Stimulated activated naive B cell treated with anti-CD40 and anti-IgM and Interleukin-4, amounts not matched to agents 10 μg/mL and 1 μg/mL and 100 μg/mL, for 72 hours (primary cell): ENCODE data around the gene SFRP5.

Experiments used
- ATAC-seq, 2 donors: fragments of 150-1000 bp; cut with Tn5 transposase; replicated peaks; 2 replicates each; pipeline ENCODE4 v1.10.0; 2021; ENCODE audit warnings: moderate library complexity in 1 of 2
- DNase-seq: peaks from one replicate; pipeline ENCODE4 v3.0.0; 2021
- H3K27ac Mint-ChIP-seq: one replicate; pipeline ENCODE4 v1.8.0; 2022; ENCODE audit warnings: mild to moderate bottlenecking, mixed read lengths
- H3K27me3 Mint-ChIP-seq, 2 donors: one replicate each; pipeline ENCODE4 v1.8.0; 2022; ENCODE audit warnings: mixed read lengths in 2 of 2
- H3K36me3 Mint-ChIP-seq, 2 donors: one replicate each; pipeline ENCODE4 v1.8.0; 2022; ENCODE audit warnings: mixed read lengths in 2 of 2, mild to moderate bottlenecking in 1 of 2
- H3K4me1 Mint-ChIP-seq, 2 donors: one replicate each; pipeline ENCODE4 v1.8.0; 2022; ENCODE audit warnings: mixed read lengths in 2 of 2, mild to moderate bottlenecking in 1 of 2
- H3K4me3 Mint-ChIP-seq, 2 donors: one replicate each; pipeline ENCODE4 v1.8.0; 2022; ENCODE audit warnings: mild to moderate bottlenecking in 2 of 2, mixed read lengths in 2 of 2, moderate library complexity in 1 of 2
- H3K9me3 Mint-ChIP-seq, 2 donors: one replicate each; pipeline ENCODE4 v1.8.0; 2022; ENCODE audit warnings: mixed read lengths in 2 of 2, mild to moderate bottlenecking in 1 of 2

Gene SFRP5

DNA sequence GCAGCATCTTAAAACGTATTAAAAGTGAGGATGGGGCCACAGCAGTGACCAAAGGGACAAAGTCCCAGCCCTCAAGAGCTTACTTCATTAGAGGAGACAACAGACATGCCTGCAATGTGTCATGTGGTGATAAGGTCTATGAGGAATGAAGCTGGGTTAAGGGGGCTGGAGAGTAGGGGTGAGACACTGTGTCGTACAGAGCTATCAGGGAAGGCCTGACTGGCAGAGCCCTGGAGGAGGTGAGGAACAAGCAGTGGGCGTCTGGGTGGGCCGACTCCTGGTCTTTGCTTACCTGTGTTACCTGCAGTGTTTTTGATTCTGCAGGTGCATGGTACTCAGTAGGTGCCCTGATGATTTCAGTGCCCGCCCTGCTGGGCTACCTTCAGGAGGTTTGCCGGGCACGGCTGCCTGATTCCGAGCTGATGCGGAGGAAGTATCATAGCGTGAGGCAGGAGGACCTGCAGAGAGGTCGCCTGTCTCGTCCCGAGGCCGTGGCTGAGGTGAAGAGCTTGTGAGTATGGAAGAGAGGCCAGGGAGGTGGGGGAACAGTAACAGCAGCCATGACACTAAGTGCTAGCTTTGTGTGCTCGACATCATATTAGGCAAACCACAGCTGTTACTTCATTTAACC, 27.3 kb downstream of the SFRP5 start:
- Mint-ChIP-seq H3K4me3 (no peak overlapping the region), H3K27ac (peak overlapping the region; percentile 3), H3K27me3 (no peaks in the 10 kb centered on the region), H3K4me1 (peaks cover 29 to 42% of the 10 kb centered on the region in 2 donors), H3K9me3 (no peaks in the 10 kb centered on the region), H3K36me3 (peaks cover 57 to 65% of the 10 kb centered on the region in 2 donors)
- ATAC-seq (no peak), DNase-seq (no peak)

DNA sequence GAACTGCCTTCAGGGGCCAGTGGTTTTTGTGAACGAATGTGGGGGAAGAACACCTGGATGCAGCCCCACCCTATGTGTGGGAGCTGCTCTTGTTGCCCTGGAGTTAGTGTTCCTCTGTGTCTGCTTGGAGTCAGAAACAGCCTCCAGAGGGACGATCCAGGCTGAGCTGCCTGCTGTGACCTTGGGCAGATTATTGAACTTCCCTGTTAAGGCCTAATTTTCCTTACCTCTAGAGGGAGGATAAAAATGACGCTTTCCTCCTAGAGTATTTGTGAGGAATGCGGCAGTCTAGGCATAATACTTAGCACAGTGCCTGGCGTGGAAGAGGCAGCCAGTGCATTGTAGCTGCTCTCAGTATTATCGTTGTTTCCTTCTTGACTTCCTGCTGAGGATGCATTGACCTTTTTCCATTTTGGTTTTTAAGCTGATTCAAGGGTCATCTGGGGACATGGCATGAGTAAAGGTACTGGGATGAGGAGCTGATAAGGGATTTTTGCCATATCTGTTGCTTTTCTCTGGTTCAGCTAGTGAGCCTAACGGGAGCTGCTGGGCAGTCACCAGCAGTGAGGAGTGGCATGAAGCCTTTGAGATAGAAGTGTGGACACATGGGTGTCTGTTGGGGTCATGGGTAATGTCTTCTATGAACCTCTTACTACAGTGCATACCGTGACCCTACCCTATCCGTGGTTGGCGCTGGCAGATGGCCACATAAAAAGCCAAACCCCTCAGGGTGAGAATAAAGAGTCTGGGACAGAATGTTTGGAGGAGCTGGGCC, 28.4 kb downstream of the SFRP5 start:
- Mint-ChIP-seq H3K27me3 (no peaks in the 10 kb centered on the region), H3K4me3 (no peak overlapping the region), H3K36me3 (peaks cover 54 to 66% of the 10 kb centered on the region in 2 donors), H3K27ac (no peak overlapping the region), H3K9me3 (no peaks in the 10 kb centered on the region), H3K4me1 (peaks cover 34 to 50% of the 10 kb centered on the region in 2 donors)
- DNase-seq (no peak), ATAC-seq (no peak)

DNA sequence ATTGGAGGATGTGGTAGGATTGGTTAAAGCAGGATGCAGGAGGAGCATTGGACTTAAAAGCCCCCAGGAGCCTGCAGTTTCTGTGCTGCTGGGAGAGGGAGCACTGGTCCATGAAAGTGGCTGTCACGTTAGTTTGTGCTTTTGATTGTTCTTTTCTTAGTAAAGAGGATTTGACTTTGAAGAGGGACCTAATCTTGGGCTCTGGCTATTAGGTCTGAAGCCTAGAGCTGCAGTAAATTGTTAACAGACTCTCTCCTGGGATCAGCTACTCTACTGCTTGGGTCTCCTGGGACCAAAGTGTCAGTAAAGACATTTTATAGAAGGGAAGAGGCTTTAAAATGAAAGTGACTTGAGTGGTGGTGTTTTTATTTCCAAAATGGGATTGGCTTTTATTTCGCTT, 31.2 kb downstream of the SFRP5 start:
- Mint-ChIP-seq H3K27me3 (no peaks in the 10 kb centered on the region), H3K4me1 (peaks cover 53 to 72% of the 10 kb centered on the region in 2 donors), H3K9me3 (peaks cover 4 to 6% of the 10 kb centered on the region in 2 donors), H3K36me3 (peaks cover 45 to 63% of the 10 kb centered on the region in 2 donors), H3K27ac (peak overlapping the region; percentile 39), H3K4me3 (peak overlapping the region; percentile 27 to 35)
- ATAC-seq: no peak
- DNase-seq: no peak

DNA sequence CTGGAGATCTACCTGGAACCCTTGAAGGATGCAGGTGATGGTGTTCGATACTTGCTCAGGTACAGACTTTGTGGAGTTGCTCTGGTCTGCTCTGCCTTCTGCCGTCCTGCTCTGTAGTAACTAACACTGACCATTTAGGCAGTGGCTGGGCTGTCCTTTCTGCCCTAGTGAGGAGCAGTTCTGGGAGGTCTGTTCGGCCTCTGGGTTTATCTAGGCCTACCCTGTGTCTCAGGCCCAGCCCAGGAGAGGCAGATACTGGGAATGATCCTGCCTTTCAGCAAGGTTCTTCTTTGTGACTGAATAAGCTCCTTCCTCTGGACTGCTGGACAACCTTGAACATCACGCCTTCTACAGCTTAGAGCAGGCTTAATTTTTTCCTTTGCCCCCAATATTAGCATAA, 33.2 kb downstream of the SFRP5 start:
- ATAC-seq (no peak), DNase-seq (no peak)
- H3K4me3 Mint-ChIP-seq: peak overlapping the region; percentile 92 to 94
- peaks cover 49 to 62% of the 10 kb centered on the region in 2 donors for H3K4me1 Mint-ChIP-seq
- H3K9me3 Mint-ChIP-seq: peaks cover 4 to 8% of the 10 kb centered on the region in 2 donors
- no peak overlapping the region for H3K27ac Mint-ChIP-seq
- peaks cover 31 to 51% of the 10 kb centered on the region in 2 donors for H3K36me3 Mint-ChIP-seq
- H3K27me3 Mint-ChIP-seq: no peaks in the 10 kb centered on the region

DNA sequence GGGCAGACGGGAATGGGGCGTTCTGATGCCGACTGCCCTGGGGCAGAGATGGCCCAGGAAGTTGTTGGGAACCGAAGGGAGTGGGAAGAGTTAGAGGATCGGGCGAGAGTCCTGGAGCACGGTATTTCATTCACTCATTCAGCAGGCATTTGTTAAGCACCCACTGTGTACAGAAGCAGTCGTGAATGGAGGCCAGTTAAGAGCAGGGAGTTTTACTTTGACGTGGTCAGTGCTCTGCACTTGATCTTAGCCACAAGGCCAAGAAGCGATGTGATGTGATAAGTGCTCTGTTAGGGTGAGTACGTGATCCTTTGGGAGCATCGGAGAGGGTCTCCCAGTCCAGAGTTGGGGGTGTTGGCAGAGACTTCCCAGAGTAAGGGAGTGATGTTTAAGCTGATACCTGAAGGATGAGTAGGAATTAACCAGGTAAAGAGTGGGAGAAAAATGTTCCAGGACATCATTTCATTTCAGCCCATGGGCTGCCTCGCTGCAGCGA, 34.0 kb downstream of the SFRP5 start:
- Mint-ChIP-seq H3K4me1 (peaks cover 47 to 59% of the 10 kb centered on the region in 2 donors), H3K9me3 (peaks cover 4 to 8% of the 10 kb centered on the region in 2 donors), H3K27me3 (no peaks in the 10 kb centered on the region)

DNA sequence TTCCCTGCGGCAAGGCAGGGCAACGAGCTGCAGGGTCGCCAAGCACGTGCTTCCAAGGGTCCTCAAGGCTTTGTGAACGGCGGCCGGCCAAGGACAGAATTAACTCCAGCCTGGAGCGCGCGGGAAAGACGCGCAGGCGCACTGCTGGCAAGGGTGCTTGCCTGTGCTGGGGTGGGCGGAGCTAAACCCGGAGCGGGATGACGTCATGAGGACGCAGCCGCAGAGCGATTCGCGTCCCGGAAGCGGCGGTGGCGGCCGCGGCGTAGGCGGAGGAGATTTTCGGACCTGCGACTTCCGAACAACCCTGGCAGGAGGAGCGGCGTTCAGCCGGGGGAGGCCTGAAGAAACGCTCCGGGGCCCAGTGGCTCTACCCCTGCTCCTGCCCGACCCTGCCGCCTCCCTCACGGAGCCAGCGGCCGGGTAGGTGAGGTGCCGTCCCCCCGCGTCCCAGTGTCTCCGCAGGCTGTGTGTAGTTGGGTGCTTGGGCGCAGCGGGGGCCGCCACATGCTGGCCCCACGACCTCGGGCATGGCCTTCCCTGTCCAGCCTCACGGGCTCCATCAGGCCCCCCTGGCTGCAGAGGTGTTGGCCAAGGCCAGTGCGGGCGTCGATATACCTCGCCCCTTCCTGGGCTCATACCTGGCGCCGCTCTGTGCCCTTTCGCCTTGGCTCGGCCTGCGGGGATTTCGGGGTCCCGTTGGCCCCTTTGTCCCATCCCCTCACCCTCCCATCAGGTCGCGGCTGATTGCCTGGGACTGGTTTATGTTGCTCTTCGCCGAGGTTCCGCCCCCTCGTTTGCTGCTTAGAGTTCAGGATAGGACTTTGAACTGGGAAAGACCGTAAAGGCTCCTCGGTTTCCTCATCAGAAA, 34.7 kb downstream of the SFRP5 start, which contains the start of gene ZFYVE27:
Gene ZFYVE27 (plus strand): TSS at position 227 of the 868 bp plus-strand sequence. CDS start 1,350 bp downstream, outside the sequence.
- DNase-seq (peak; percentile 97), ATAC-seq (peak; percentile 88)
- peak within 1 kb of the TSS; percentile 97 for H3K27ac Mint-ChIP-seq
- peak within 1 kb of the TSS; percentile 92 to 94 for H3K4me3 Mint-ChIP-seq
- H3K4me1 Mint-ChIP-seq: peaks cover 45 to 54% of the 10 kb centered on the region in 2 donors
- no peaks in the 10 kb centered on the region for H3K27me3 Mint-ChIP-seq
- H3K36me3 Mint-ChIP-seq: peaks cover 24 to 41% of the 10 kb centered on the region in 2 donors
- H3K9me3 Mint-ChIP-seq: peaks cover 4 to 8% of the 10 kb centered on the region in 2 donors

More for the DNA sequence above, 34.0 kb downstream of the SFRP5 start:
- no peak for DNase-seq
- peak; percentile 5 to 9 for ATAC-seq
- Mint-ChIP-seq H3K36me3 (peaks cover 26 to 44% of the 10 kb centered on the region in 2 donors), H3K27ac (peak overlapping the region; percentile 97), H3K4me3 (peak overlapping the region; percentile 92 to 94)

DNA sequence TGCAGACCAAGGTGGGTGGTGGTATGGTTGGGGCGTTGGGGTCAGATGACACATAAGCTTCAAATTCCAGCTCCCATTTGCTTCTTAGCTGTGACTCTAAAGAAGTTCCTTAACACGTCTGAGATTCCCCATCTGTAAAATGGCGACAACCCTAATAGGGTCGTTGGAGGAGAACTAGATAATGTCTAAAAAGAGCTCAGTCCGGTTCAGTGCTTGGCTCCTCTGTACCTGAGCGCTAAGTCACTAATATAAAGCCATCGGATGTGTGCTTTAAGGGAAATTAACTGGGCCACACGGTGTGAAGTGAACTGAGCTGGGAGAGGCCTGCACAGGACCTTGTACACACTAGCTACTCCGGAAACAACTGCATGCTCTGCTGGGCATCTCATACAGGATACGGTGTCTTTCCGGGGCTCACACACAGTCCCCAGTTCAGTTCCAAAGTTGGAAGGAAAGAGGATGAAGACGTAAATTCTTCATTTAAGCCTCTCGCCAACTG, 35.3 kb downstream of the SFRP5 start:
- peak; percentile 36 to 40 for ATAC-seq

DNA sequence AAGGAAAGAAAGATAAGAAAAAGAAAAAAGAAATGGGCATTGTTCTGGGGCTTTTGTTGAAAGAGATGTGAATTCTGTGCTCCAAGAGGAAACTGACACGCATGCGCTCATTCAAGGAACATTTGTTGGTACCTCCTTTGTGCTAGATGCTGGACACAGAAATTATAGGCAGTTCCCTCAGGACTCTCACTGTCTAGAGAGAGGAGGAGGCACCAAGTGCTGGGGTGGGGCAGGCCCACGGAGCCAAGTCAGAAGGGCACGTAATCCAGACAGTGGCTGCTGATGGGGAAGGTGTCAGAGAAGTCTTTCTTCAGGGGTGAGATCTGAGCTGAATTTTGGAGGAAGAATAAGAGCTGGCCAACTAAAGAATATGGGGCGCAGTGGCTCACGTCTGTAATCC, 37.8 kb downstream of the SFRP5 start:
- peaks cover 27% of the 10 kb centered on the region in 2 donors for H3K4me1 Mint-ChIP-seq
- H3K27ac Mint-ChIP-seq: no peak overlapping the region
- ATAC-seq (no peak), DNase-seq (no peak)
- H3K4me3 Mint-ChIP-seq: no peak overlapping the region
- peaks cover 4 to 8% of the 10 kb centered on the region in 2 donors for H3K9me3 Mint-ChIP-seq
- peaks cover 5 to 17% of the 10 kb centered on the region in 2 donors for H3K36me3 Mint-ChIP-seq
- peaks cover 4 to 8% of the 10 kb centered on the region in 2 donors for H3K27me3 Mint-ChIP-seq

More for the DNA sequence above, 35.3 kb downstream of the SFRP5 start:
- Mint-ChIP-seq H3K9me3 (peaks cover 4 to 8% of the 10 kb centered on the region in 2 donors), H3K4me1 (peaks cover 44 to 49% of the 10 kb centered on the region in 2 donors), H3K27ac (peak overlapping the region; percentile 97), H3K27me3 (no peaks in the 10 kb centered on the region), H3K36me3 (peaks cover 22 to 38% of the 10 kb centered on the region in 2 donors), H3K4me3 (peak overlapping the region; percentile 92 to 94)
- DNase-seq: no peak

DNA sequence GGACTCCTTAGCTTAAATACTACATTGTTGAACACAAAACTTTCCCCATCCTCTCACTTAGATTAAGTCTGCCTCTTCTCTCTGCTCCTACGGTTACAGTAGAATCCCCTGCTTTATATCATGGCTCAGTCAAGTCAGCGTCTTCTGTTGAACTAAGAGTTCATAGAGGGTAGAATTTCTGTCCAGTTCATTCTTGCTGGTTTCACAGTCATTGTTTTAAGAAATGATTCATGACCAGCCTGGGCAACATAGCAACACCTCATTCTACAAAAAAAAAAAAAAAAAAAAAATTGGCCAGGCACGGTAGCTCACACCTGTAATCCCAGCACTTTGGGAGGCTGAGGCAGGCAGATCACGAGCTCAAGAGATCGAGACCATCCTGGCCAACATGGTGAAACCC, 38.5 kb downstream of the SFRP5 start:
- DNase-seq (no peak), ATAC-seq (no peak)
- Mint-ChIP-seq H3K4me3 (no peak overlapping the region), H3K27me3 (peaks cover 6 to 10% of the 10 kb centered on the region in 2 donors), H3K27ac (no peak overlapping the region), H3K9me3 (peaks cover 4 to 8% of the 10 kb centered on the region in 2 donors), H3K36me3 (peaks cover 5 to 13% of the 10 kb centered on the region in 2 donors), H3K4me1 (peaks cover 22 to 23% of the 10 kb centered on the region in 2 donors)

DNA sequence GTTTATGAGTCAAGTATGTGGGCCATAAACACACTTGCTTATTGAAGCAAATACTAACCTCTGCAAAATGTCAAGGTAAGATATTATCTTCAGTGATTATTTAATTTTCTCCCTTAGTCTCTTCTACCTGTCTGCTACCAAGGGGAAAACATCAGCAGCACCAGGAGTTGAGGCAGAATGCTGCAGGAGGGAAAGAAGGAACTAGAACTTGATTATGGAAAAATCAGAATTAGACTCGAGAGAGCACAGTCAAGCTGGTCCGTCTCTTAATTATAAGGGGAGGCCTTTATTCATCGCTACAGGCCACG, 39.8 kb downstream of the SFRP5 start:
- DNase-seq: no peak
- Mint-ChIP-seq H3K27ac (no peak overlapping the region), H3K36me3 (peaks cover 2 to 7% of the 10 kb centered on the region in 2 donors), H3K4me3 (no peak overlapping the region), H3K4me1 (peaks cover 13 to 16% of the 10 kb centered on the region in 2 donors), H3K27me3 (peaks cover 6 to 10% of the 10 kb centered on the region in 2 donors), H3K9me3 (peaks cover 4 to 8% of the 10 kb centered on the region in 2 donors)
- no peak for ATAC-seq

DNA sequence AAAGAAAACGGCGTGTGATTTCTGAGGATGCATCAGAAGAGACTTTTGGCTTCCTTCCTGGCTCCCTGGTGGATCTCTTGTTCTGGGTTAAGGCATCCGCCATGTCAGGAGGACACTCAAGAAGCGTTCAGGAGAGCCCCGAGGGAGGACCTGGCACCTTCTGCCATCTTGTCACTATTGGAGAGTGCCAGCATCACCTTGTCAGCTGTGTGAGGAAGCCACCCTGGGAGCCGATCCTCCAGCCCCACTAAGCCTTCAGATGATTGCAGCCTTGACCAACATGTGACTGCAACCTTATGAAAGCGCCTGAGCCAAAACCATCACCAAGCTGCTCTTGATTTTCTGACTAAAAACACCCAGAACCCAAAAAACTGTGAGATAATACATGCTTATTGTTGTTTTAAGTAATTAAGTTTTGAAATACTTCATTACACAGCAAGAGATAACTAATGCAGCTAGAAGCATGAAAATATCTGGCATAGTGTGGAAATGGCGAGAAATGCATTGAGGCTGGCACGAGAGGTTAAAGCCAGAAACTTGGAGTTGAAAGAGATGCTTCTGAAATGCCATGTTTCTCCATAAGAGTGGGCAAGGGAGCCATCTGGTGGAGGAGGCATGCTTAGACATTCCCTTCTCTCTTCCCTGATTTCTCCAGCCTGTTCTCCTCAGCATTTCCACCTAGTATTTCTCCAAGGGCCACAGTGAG, 40.3 kb downstream of the SFRP5 start:
- ATAC-seq: peak; percentile 47 to 50
- Mint-ChIP-seq H3K27ac (no peak overlapping the region), H3K36me3 (peaks cover 2 to 4% of the 10 kb centered on the region in 2 donors), H3K4me1 (peaks cover 8 to 11% of the 10 kb centered on the region in 2 donors), H3K27me3 (peaks cover 6 to 10% of the 10 kb centered on the region in 2 donors), H3K4me3 (no peak overlapping the region), H3K9me3 (peaks cover 4 to 8% of the 10 kb centered on the region in 2 donors)
- DNase-seq: no peak

DNA sequence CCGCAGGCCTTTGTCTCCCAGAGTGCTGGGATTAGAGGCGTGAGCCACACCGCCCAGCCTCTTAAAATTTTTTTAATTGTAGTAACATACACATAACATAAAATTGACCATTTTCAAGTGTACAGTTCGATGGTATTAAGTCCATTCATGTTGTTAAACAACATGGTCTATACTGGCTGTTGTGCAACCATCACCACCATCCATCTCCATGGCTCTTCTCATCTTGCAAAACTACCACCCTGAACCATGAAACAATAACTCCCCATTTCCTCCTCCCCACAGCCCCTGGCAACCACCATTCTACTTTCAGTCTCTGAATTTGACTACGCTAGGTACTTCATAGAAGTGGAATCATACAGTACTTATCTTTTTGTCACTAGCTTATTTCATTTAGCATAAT, 42.8 kb downstream of the SFRP5 start:
- peaks cover 0 to 2% of the 10 kb centered on the region in 2 donors for H3K4me1 Mint-ChIP-seq
- no peaks in the 10 kb centered on the region for H3K36me3 Mint-ChIP-seq

DNA sequence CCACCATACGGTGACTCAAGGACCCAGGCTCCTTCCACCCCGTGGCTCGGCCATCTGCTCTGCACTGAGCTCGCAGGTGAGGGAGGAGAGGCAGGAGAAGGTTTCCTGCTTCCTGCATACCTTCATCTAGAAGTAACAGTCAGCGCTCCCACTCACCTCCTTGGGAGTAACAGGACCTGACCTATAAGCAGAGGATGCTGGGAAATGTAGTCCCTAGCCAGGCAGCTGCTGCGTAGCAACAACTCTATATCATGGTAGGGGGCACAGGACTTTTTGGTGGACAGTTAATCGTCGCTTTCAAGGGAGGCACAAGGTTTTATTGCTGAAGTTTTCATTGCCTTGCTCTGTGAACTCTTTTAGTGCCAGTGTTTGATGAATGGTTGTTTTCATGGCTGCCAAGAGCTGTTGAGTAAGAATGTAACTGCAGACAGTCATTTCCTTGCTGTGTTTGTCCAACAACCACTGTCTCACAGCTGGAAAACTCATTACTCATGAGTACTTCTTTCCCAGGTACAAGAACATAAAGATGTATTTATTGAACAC, 45.1 kb downstream of the SFRP5 start:
- H3K4me3 Mint-ChIP-seq: no peak overlapping the region
- peaks cover 0 to 2% of the 10 kb centered on the region in 2 donors for H3K4me1 Mint-ChIP-seq
- ATAC-seq (no peak), DNase-seq (no peak)
- H3K36me3 Mint-ChIP-seq: no peaks in the 10 kb centered on the region
- no peak overlapping the region for H3K27ac Mint-ChIP-seq
- H3K27me3 Mint-ChIP-seq: peaks cover 6 to 10% of the 10 kb centered on the region in 2 donors
- H3K9me3 Mint-ChIP-seq: no peaks in the 10 kb centered on the region

More for the DNA sequence above, 42.8 kb downstream of the SFRP5 start:
- Mint-ChIP-seq H3K27ac (no peak overlapping the region), H3K9me3 (no peaks in the 10 kb centered on the region), H3K4me3 (no peak overlapping the region), H3K27me3 (peaks cover 6 to 10% of the 10 kb centered on the region in 2 donors)
- ATAC-seq (no peak), DNase-seq (no peak)
